ENCODE data around the gene PRAMEF1.

Gene PRAMEF1

DNA sequence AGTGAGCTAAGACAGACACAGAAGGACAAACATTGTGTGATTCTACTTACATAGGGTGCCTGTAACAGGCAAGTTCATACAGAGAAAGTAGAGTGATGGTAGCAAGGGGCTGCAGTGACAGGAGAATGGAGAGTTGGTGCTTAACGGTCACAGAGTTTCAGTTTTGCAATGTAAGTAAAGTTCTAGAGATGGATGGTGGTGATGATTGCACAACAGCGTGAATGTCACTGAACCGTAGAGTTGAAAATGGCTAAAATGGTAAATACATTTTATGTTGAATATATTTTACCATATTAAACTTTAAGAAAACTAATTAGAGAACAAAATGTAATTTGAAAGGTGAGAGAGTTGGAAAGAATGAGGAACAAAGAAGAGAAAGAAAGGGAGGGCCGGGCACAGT is 36.5 kb upstream of the PRAMEF1 start:
- Histone ChIP-seq H3K27me3 (ENCODE audit: control insufficient read depth, insufficient read depth, low read length) (no peaks in the 10 kb centered on the region), H3K4me2 (ENCODE audit: low read length) (no peak overlapping the region)
- TF ChIP-seq, protein P1, sequence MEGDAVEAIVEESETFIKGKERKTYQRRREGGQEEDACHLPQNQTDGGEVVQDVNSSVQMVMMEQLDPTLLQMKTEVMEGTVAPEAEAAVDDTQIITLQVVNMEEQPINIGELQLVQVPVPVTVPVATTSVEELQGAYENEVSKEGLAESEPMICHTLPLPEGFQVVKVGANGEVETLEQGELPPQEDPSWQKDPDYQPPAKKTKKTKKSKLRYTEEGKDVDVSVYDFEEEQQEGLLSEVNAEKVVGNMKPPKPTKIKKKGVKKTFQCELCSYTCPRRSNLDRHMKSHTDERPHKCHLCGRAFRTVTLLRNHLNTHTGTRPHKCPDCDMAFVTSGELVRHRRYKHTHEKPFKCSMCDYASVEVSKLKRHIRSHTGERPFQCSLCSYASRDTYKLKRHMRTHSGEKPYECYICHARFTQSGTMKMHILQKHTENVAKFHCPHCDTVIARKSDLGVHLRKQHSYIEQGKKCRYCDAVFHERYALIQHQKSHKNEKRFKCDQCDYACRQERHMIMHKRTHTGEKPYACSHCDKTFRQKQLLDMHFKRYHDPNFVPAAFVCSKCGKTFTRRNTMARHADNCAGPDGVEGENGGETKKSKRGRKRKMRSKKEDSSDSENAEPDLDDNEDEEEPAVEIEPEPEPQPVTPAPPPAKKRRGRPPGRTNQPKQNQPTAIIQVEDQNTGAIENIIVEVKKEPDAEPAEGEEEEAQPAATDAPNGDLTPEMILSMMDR (IDR thresholded peaks at IDR 0.05), result no peak

DNA sequence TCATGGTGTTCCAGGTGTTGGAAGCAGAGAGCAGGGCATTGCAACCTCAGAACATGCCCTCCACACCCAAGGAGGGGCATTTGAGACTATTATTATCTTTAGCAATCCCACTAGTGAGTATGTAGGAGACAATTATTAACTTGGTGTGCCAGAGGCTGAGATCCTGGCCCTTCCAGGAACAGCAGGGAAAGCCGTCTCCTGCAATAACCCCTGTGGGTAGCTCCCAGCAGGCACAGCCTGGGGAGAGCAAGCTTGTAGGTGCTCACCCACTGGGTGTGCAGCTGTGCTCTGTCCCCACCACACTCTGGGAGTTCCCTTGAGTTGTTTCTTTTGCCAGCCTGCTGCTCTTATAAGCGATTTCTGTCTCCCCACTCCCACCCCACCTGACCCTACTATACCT is 34.9 kb upstream of the PRAMEF1 start:
- Histone ChIP-seq H3K27me3 (ENCODE audit: control insufficient read depth, insufficient read depth, low read length) (no peaks in the 10 kb centered on the region), H3K36me3 (ENCODE audit: control insufficient read depth, insufficient read depth, low read length) (no peaks in the 10 kb centered on the region), H3K27ac (no peak overlapping the region), H3K4me2 (ENCODE audit: low read length) (no peak overlapping the region), H2AFZ (no peak overlapping the region), H3K9me3 (ENCODE audit: control insufficient read depth, low read length) (no peaks in the 10 kb centered on the region), H3K79me2 (no peaks in the 10 kb centered on the region), H3K9ac (no peak overlapping the region), H3K4me3 (ENCODE audit: low read depth, low read length) (no peak overlapping the region), H3K4me1 (no peaks in the 10 kb centered on the region)
- TF ChIP-seq, protein P1 (IDR thresholded peaks at IDR 0.05), result no peak

More for the DNA sequence above, 36.5 kb upstream of the PRAMEF1 start:
- Histone ChIP-seq H3K27ac (no peak overlapping the region), H3K9ac (no peak overlapping the region), H3K36me3 (ENCODE audit: control insufficient read depth, insufficient read depth, low read length) (no peaks in the 10 kb centered on the region), H3K4me1 (no peaks in the 10 kb centered on the region), H2AFZ (no peak overlapping the region), H3K4me3 (ENCODE audit: low read depth, low read length) (no peak overlapping the region), H3K9me3 (ENCODE audit: control insufficient read depth, low read length) (no peaks in the 10 kb centered on the region), H3K79me2 (no peaks in the 10 kb centered on the region)

DNA sequence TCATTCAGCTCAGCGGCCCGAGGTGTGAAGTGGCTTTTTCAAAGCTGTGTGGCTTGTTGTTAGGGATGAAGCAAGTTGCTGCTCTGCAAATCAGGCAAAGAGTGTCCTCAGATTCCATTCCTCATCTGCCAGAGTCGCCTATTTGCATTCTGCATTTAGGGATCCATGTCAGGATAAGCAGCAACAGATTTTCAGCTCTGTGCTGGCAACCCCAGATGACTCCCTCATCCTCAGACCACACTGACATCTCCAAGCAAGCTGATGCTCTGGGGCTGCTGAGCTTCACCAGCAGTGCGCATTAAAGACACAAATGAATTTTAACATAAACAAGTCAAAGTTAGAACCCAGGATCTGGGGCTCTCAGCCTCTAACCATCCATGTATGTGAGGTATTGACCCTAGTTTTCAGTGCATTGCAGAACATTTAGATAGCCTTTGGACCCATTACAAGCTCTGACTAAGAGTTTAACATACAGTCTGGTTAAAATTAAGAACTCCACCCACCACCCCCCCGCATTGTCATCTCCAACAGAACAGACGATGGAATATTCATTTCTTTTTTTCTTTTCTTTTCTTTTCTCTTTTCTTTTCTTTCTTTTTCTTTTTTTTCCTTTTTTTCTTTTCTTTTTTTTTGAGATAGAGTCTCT is 34.3 kb upstream of the PRAMEF1 start:
- no peak overlapping the region for H3K4me2 ChIP-seq (ENCODE audit: low read length)
- no peak overlapping the region for H2AFZ ChIP-seq
- H3K27me3 ChIP-seq (ENCODE audit: control insufficient read depth, insufficient read depth, low read length), result no peaks in the 10 kb centered on the region
- H3K79me2 ChIP-seq, result no peaks in the 10 kb centered on the region
- H3K9ac ChIP-seq, result no peak overlapping the region
- H3K27ac ChIP-seq, result no peak overlapping the region
- TF ChIP-seq, protein P1 (IDR thresholded peaks at IDR 0.05), result no peak
- H3K36me3 ChIP-seq (ENCODE audit: control insufficient read depth, insufficient read depth, low read length), result no peaks in the 10 kb centered on the region
- H3K4me3 ChIP-seq (ENCODE audit: low read depth, low read length), result no peak overlapping the region
- no peaks in the 10 kb centered on the region for H3K9me3 ChIP-seq (ENCODE audit: control insufficient read depth, low read length)
- H3K4me1 ChIP-seq, result no peaks in the 10 kb centered on the region

DNA sequence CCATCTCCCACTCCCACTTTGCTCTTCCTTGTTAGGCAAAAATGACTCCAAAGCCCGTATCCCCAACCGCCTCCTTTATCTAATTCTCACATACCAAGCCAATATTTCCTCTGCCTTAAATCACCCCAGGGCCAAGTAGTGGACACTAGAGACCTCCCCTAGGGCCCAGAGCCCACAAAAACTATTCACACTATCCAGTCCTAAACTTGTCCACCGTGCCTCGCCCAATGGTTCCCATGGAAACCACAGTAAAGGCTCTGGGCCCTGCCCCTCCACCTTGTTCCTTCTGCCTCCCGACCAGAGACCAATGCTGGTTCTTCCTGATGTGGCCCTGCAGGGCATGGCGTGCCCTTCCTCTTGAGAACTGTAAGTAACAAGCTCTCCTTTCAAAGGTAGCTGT is 33.4 kb upstream of the PRAMEF1 start:
- Histone ChIP-seq H2AFZ (no peak overlapping the region), H3K36me3 (ENCODE audit: control insufficient read depth, insufficient read depth, low read length) (no peaks in the 10 kb centered on the region), H3K79me2 (no peaks in the 10 kb centered on the region), H3K27ac (no peak overlapping the region), H3K9ac (no peak overlapping the region), H3K4me3 (ENCODE audit: low read depth, low read length) (no peak overlapping the region), H3K4me1 (no peaks in the 10 kb centered on the region), H3K9me3 (ENCODE audit: control insufficient read depth, low read length) (no peaks in the 10 kb centered on the region), H3K4me2 (ENCODE audit: low read length) (no peak overlapping the region), H3K27me3 (ENCODE audit: control insufficient read depth, insufficient read depth, low read length) (no peaks in the 10 kb centered on the region)
- TF ChIP-seq, protein P1 (IDR thresholded peaks at IDR 0.05), result no peak

DNA sequence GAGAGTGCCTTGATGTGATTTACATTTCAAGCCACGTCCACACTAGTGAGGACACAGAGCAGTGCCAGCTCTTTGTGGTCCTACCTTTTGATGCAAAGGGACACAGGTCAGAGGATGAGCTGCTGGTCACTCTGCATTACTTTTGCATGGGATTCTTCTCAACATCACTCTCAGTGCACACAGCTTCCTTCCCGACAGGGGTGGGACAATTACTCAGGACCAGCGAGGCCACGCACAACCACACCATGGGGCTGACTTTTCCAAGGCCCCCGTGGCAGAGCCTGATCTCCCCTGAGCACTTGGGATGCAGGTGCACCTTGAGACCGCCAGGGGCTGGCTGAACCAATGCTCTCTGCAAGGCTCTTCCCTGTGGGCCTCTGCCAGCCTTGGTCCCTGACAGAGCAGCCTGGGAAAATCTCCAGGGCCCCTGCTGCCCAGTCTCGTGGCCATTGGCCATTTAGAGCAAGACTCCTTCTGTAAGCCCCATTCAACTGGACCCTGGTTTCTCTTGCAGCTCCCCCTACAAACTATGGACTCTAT is 30.9 kb upstream of the PRAMEF1 start:
- H3K27me3 ChIP-seq (ENCODE audit: control insufficient read depth, insufficient read depth, low read length), result no peaks in the 10 kb centered on the region
- TF ChIP-seq, protein P1 (IDR thresholded peaks at IDR 0.05), result no peak

More for the DNA sequence above, 30.9 kb upstream of the PRAMEF1 start:
- Histone ChIP-seq H3K36me3 (ENCODE audit: control insufficient read depth, insufficient read depth, low read length) (no peaks in the 10 kb centered on the region), H3K27ac (no peak overlapping the region), H2AFZ (no peak overlapping the region), H3K79me2 (no peaks in the 10 kb centered on the region), H3K9ac (no peak overlapping the region), H3K4me3 (ENCODE audit: low read depth, low read length) (no peak overlapping the region), H3K4me2 (ENCODE audit: low read length) (no peak overlapping the region), H3K9me3 (ENCODE audit: control insufficient read depth, low read length) (no peaks in the 10 kb centered on the region), H3K4me1 (no peaks in the 10 kb centered on the region)

Data from parathyroid adenoma (tissue), 2 donors.